Measurements from ENCODE around the gene LMTK2. TPM values are rescaled to one million over a fixed set of nuclear protein-coding genes. Genes with fewer than 3 reads are reported as not detected.

The LMTK2 gene
- total and polyA plus RNA-seq, 2 experiments from 2014 or later = 6.1 to 30.8 TPM

DNA sequence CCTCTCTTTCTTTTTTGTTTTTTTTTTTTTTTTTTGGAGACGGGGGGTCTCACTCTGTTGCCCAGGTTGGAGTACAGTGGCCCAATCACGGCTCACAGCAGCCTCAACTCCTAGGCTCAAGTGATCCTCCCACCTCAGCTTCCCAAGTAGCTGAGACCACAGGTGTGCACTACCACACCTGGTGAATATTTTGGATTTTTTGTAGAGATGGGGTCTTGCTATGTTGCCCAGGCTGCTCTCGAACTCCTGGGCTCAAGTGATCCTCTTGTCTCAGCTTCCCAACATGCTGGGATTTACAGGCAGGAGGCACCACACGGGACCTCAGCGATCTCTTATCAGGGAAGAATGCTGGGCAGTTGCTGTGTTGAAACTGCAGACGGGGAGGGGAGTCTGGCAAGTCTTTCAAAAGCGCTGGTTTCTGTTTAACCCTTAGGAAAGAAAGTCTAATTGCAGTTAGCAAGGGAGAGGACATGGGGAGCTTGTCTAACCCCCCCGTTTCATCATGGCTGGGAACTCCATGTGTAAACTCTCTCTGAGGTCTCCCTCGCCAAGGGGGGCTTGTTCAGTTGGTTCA lies 39.6 kb upstream of the LMTK2 start:
- Mint-ChIP-seq H3K27ac (no peak overlapping the region), H3K36me3 (ENCODE audit: low read depth) (peaks cover 7% of the 10 kb centered on the region; the same call in 2 of the 3 replicates), H3K9me3 (peaks cover 17% of the 10 kb centered on the region), H3K4me3 (no peak overlapping the region), H3K27me3 (ENCODE audit: insufficient read depth, low read depth, poor library complexity) (peaks cover 2% of the 10 kb centered on the region), H3K4me1 (no peaks in the 10 kb centered on the region)
- H3K4me3 ChIP-seq = no peak overlapping the region
- no peaks in the 10 kb centered on the region for H3K4me1 ChIP-seq (ENCODE audit: insufficient read depth)
- H3K27me3 ChIP-seq (ENCODE audit: insufficient read depth) = no peaks in the 10 kb centered on the region
- DNase-seq (ENCODE audit: low spot score) (no peak), ATAC-seq (no peak)
- TF ChIP-seq CTCF (conservative IDR thresholded peaks at IDR 0.05; ENCODE audit: low read depth in 2 of 2) (no peak), ZNF462 (CRISPR knock-in tag; IDR thresholded peaks at IDR 0.05) (no peak), EZH2phosphoT487 (IDR thresholded peaks at IDR 0.05; ENCODE audit: unreplicated experiment) (no peak), EZH2 (IDR thresholded peaks at IDR 0.05; ENCODE audit: low read depth, unreplicated experiment) (no peak), ZNF331 (CRISPR knock-in tag; IDR thresholded peaks at IDR 0.05; ENCODE audit: low read depth) (no peak), STAT1 (IDR thresholded peaks at IDR 0.05; ENCODE audit: unreplicated experiment) (no peak), POLR2AphosphoS5 (IDR thresholded peaks at IDR 0.05; ENCODE audit: low read depth) (no peak), CREB1 (CRISPR knock-in tag; IDR thresholded peaks at IDR 0.05; ENCODE audit: low read depth) (no peak), NANOG (IDR thresholded peaks at IDR 0.05; ENCODE audit: borderline replicate concordance) (no peak), ZNF114 (CRISPR knock-in tag; IDR thresholded peaks at IDR 0.05) (no peak), JUNB (IDR thresholded peaks at IDR 0.05; ENCODE audit: unreplicated experiment) (no peak)
- TF ChIP-seq, protein P1, sequence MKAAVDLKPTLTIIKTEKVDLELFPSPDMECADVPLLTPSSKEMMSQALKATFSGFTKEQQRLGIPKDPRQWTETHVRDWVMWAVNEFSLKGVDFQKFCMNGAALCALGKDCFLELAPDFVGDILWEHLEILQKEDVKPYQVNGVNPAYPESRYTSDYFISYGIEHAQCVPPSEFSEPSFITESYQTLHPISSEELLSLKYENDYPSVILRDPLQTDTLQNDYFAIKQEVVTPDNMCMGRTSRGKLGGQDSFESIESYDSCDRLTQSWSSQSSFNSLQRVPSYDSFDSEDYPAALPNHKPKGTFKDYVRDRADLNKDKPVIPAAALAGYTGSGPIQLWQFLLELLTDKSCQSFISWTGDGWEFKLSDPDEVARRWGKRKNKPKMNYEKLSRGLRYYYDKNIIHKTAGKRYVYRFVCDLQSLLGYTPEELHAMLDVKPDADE (IDR thresholded peaks at IDR 0.05) = no peak
- TF ChIP-seq, protein P2, sequence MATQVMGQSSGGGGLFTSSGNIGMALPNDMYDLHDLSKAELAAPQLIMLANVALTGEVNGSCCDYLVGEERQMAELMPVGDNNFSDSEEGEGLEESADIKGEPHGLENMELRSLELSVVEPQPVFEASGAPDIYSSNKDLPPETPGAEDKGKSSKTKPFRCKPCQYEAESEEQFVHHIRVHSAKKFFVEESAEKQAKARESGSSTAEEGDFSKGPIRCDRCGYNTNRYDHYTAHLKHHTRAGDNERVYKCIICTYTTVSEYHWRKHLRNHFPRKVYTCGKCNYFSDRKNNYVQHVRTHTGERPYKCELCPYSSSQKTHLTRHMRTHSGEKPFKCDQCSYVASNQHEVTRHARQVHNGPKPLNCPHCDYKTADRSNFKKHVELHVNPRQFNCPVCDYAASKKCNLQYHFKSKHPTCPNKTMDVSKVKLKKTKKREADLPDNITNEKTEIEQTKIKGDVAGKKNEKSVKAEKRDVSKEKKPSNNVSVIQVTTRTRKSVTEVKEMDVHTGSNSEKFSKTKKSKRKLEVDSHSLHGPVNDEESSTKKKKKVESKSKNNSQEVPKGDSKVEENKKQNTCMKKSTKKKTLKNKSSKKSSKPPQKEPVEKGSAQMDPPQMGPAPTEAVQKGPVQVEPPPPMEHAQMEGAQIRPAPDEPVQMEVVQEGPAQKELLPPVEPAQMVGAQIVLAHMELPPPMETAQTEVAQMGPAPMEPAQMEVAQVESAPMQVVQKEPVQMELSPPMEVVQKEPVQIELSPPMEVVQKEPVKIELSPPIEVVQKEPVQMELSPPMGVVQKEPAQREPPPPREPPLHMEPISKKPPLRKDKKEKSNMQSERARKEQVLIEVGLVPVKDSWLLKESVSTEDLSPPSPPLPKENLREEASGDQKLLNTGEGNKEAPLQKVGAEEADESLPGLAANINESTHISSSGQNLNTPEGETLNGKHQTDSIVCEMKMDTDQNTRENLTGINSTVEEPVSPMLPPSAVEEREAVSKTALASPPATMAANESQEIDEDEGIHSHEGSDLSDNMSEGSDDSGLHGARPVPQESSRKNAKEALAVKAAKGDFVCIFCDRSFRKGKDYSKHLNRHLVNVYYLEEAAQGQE (IDR thresholded peaks at IDR 0.05; ENCODE audit: unreplicated experiment) = no peak
- H3K79me2 ChIP-seq (replicated peaks; ENCODE audit: insufficient read depth) = no peaks in the 10 kb centered on the region
- H4K20me1 ChIP-seq (replicated peaks; ENCODE audit: insufficient read depth) = no peaks in the 10 kb centered on the region
- H2AFZ ChIP-seq = no peak overlapping the region
- no peaks in the 10 kb centered on the region for H3K36me3 ChIP-seq (ENCODE audit: insufficient read depth)
- no peaks in the 10 kb centered on the region for H3K9me2 ChIP-seq (ENCODE audit: insufficient read depth)
- no peak overlapping the region for H3K4me2 ChIP-seq
- H3K27ac ChIP-seq (ENCODE audit: low read depth) = no peak overlapping the region
- H3F3A ChIP-seq (replicated peaks; ENCODE audit: low read depth) = no peaks in the 10 kb centered on the region
